GM23338 (cell line): ENCODE results near the gene SEPTIN6.

Experiments used
- CREB1 ChIP-seq: fragments of 250-450 bp; sonication (Bioruptor Pico); IDR thresholded peaks from 2 replicates; pipeline ENCODE4 v1.5.0; 2020; ENCODE audit warnings: low read depth, mild to moderate bottlenecking, moderate library complexity
- CTCF ChIP-seq, 2 experiments: fragments of 200-600 bp in 1 of 2; sonication (generic) in 1 of 2; conservative IDR thresholded peaks; 2 replicates each; pipeline versions ENCODE4 v1.5.1 to v1.6.1; 2016 to 2017; ENCODE audit warnings: antibody characterized with exemption in 2 of 2, low read depth in 2 of 2, mild to moderate bottlenecking in 2 of 2, moderate library complexity in 1 of 2
- ETS1 ChIP-seq: IDR thresholded peaks from 2 replicates; pipeline ENCODE4 v1.6.1; 2016; ENCODE audit warnings: antibody characterized with exemption
- EZH2 ChIP-seq: fragments of 200-600 bp; sonication (generic); IDR thresholded peaks from one replicate; pipeline ENCODE4 v1.8.0; 2017; ENCODE audit warnings: antibody characterized with exemption, mild to moderate bottlenecking, low read depth; ENCODE audit not compliant: unreplicated experiment
- EZH2phosphoT487 ChIP-seq: fragments of 200-600 bp; sonication (generic); IDR thresholded peaks from one replicate; pipeline ENCODE4 v1.8.1; 2018; ENCODE audit warnings: antibody characterized with exemption; ENCODE audit not compliant: unreplicated experiment
- JUNB ChIP-seq: IDR thresholded peaks from one replicate; pipeline ENCODE4 v1.6.1; 2016; ENCODE audit warnings: antibody characterized with exemption; ENCODE audit not compliant: unreplicated experiment
- POLR2AphosphoS5 ChIP-seq: IDR thresholded peaks from 2 replicates; pipeline ENCODE4 v1.6.1; 2016; ENCODE audit warnings: antibody characterized with exemption, low read depth
- STAT1 ChIP-seq: IDR thresholded peaks from one replicate; pipeline ENCODE4 v1.6.1; 2016; ENCODE audit warnings: antibody characterized with exemption; ENCODE audit not compliant: unreplicated experiment
- ZNF114 ChIP-seq: fragments of 250-450 bp; sonication (Bioruptor Pico); IDR thresholded peaks from 2 replicates; pipeline ENCODE4 v1.5.0; 2020; ENCODE audit warnings: mild to moderate bottlenecking, moderate library complexity
- ZNF462 ChIP-seq: fragments of 250-450 bp; sonication (Bioruptor Pico); IDR thresholded peaks from 2 replicates; pipeline ENCODE4 v1.5.0; 2020; ENCODE audit warnings: mild to moderate bottlenecking, moderate library complexity
- TF ChIP-seq, protein P1 (sequence below): IDR thresholded peaks from one replicate; pipeline ENCODE4 v1.6.1; 2018; ENCODE audit warnings: antibody characterized with exemption; ENCODE audit not compliant: unreplicated experiment

- TF ChIP-seq CREB1 (CRISPR knock-in tag) = no peak
- TF ChIP-seq CTCF (conservative IDR thresholded peaks at IDR 0.05; ENCODE audit: low read depth in 2 of 2) = no peak
- TF ChIP-seq ETS1 = no peak
- no peak for TF ChIP-seq EZH2phosphoT487
- TF ChIP-seq ZNF462 (CRISPR knock-in tag) = no peak
- no peak for TF ChIP-seq POLR2AphosphoS5
- TF ChIP-seq EZH2 = no peak
- TF ChIP-seq STAT1 = no peak
- TF ChIP-seq ZNF114 (CRISPR knock-in tag) = no peak
- TF ChIP-seq, protein P1, sequence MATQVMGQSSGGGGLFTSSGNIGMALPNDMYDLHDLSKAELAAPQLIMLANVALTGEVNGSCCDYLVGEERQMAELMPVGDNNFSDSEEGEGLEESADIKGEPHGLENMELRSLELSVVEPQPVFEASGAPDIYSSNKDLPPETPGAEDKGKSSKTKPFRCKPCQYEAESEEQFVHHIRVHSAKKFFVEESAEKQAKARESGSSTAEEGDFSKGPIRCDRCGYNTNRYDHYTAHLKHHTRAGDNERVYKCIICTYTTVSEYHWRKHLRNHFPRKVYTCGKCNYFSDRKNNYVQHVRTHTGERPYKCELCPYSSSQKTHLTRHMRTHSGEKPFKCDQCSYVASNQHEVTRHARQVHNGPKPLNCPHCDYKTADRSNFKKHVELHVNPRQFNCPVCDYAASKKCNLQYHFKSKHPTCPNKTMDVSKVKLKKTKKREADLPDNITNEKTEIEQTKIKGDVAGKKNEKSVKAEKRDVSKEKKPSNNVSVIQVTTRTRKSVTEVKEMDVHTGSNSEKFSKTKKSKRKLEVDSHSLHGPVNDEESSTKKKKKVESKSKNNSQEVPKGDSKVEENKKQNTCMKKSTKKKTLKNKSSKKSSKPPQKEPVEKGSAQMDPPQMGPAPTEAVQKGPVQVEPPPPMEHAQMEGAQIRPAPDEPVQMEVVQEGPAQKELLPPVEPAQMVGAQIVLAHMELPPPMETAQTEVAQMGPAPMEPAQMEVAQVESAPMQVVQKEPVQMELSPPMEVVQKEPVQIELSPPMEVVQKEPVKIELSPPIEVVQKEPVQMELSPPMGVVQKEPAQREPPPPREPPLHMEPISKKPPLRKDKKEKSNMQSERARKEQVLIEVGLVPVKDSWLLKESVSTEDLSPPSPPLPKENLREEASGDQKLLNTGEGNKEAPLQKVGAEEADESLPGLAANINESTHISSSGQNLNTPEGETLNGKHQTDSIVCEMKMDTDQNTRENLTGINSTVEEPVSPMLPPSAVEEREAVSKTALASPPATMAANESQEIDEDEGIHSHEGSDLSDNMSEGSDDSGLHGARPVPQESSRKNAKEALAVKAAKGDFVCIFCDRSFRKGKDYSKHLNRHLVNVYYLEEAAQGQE = no peak
- no peak for TF ChIP-seq JUNB
Observed at GRCh38 chrX:119659522-119659921, 33.4 kb downstream of the SEPTIN6 start.
